ENCODE measurements around the gene PYGO1. TPM values are rescaled to one million over a fixed set of nuclear protein-coding genes. Genes with fewer than 3 reads are reported as not detected.
A peak's percentile ranks its signal among the peaks of the same experiment; 100 is the strongest.

Gene PYGO1
- total and polyA plus RNA-seq, 9 of the 15 experiments (the other 6 are each of a cell fraction or from before 2014, with no cell fraction given): under 0.01 to 0.07 (median 0.02) TPM; not detected in 5

DNA sequence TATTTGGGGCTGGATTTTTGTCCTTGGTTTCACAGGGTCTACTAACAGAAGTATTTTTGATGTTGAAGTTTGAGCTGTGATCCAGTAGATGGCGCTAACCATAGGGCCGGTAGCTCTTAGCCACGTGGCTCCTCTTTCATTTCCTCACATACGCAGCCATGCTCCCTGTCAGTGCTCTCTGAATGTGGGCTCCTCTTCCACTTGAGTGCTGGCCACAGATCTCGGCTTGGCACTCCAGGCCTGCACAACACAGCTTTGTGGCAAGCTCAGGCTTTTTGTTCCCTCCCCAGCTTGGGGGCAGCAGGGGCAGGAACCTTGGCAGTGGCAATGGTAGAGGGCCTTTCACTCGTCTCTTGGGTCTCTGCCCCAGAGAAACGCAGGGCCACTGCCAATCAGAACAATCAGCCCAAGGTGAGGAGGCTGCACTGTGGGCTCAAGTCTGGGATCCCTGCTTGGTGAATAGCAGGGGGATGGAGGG, 61.5 kb downstream of the PYGO1 start (continued):
- TF ChIP-seq ZNF780A (CRISPR knock-in tag; IDR thresholded peaks at IDR 0.05): no peak
- no peak for TF ChIP-seq ZNF165 (CRISPR knock-in tag; IDR thresholded peaks at IDR 0.05; ENCODE audit: borderline replicate concordance)
- no peak for TF ChIP-seq ZNF436 (CRISPR knock-in tag; IDR thresholded peaks at IDR 0.05)
- TF ChIP-seq, protein P1, sequence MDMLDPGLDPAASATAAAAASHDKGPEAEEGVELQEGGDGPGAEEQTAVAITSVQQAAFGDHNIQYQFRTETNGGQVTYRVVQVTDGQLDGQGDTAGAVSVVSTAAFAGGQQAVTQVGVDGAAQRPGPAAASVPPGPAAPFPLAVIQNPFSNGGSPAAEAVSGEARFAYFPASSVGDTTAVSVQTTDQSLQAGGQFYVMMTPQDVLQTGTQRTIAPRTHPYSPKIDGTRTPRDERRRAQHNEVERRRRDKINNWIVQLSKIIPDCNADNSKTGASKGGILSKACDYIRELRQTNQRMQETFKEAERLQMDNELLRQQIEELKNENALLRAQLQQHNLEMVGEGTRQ (CRISPR knock-in tag; IDR thresholded peaks at IDR 0.05): peak; percentile 68
- TF ChIP-seq MEF2D (tag; conservative IDR thresholded peaks at IDR 0.05; ENCODE audit: low read depth): no peak
- TF ChIP-seq, protein P2, sequence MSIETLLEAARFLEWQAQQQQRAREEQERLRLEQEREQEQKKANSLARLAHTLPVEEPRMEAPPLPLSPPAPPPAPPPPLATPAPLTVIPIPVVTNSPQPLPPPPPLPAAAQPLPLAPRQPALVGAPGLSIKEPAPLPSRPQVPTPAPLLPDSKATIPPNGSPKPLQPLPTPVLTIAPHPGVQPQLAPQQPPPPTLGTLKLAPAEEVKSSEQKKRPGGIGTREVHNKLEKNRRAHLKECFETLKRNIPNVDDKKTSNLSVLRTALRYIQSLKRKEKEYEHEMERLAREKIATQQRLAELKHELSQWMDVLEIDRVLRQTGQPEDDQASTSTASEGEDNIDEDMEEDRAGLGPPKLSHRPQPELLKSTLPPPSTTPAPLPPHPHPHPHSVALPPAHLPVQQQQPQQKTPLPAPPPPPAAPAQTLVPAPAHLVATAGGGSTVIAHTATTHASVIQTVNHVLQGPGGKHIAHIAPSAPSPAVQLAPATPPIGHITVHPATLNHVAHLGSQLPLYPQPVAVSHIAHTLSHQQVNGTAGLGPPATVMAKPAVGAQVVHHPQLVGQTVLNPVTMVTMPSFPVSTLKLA (conservative IDR thresholded peaks at IDR 0.05): peak; percentile 65 to 73
- TF ChIP-seq, protein P3, sequence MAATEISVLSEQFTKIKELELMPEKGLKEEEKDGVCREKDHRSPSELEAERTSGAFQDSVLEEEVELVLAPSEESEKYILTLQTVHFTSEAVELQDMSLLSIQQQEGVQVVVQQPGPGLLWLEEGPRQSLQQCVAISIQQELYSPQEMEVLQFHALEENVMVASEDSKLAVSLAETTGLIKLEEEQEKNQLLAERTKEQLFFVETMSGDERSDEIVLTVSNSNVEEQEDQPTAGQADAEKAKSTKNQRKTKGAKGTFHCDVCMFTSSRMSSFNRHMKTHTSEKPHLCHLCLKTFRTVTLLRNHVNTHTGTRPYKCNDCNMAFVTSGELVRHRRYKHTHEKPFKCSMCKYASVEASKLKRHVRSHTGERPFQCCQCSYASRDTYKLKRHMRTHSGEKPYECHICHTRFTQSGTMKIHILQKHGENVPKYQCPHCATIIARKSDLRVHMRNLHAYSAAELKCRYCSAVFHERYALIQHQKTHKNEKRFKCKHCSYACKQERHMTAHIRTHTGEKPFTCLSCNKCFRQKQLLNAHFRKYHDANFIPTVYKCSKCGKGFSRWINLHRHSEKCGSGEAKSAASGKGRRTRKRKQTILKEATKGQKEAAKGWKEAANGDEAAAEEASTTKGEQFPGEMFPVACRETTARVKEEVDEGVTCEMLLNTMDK (IDR thresholded peaks at IDR 0.05; ENCODE audit: borderline replicate concordance, insufficient read depth, low read depth, low read length, poor library complexity, severe bottlenecking): no peak
- TF ChIP-seq, protein P4, sequence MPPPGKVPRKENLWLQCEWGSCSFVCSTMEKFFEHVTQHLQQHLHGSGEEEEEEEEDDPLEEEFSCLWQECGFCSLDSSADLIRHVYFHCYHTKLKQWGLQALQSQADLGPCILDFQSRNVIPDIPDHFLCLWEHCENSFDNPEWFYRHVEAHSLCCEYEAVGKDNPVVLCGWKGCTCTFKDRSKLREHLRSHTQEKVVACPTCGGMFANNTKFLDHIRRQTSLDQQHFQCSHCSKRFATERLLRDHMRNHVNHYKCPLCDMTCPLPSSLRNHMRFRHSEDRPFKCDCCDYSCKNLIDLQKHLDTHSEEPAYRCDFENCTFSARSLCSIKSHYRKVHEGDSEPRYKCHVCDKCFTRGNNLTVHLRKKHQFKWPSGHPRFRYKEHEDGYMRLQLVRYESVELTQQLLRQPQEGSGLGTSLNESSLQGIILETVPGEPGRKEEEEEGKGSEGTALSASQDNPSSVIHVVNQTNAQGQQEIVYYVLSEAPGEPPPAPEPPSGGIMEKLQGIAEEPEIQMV (tag; conservative IDR thresholded peaks at IDR 0.05; ENCODE audit: low read depth): no peak
- TF ChIP-seq ZNF778 (CRISPR knock-in tag; IDR thresholded peaks at IDR 0.05): no peak
- TF ChIP-seq, protein P5, sequence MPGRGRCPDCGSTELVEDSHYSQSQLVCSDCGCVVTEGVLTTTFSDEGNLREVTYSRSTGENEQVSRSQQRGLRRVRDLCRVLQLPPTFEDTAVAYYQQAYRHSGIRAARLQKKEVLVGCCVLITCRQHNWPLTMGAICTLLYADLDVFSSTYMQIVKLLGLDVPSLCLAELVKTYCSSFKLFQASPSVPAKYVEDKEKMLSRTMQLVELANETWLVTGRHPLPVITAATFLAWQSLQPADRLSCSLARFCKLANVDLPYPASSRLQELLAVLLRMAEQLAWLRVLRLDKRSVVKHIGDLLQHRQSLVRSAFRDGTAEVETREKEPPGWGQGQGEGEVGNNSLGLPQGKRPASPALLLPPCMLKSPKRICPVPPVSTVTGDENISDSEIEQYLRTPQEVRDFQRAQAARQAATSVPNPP (IDR thresholded peaks at IDR 0.05; ENCODE audit: borderline replicate concordance, insufficient read depth, insufficient read length): no peak
- TF ChIP-seq, protein P6, sequence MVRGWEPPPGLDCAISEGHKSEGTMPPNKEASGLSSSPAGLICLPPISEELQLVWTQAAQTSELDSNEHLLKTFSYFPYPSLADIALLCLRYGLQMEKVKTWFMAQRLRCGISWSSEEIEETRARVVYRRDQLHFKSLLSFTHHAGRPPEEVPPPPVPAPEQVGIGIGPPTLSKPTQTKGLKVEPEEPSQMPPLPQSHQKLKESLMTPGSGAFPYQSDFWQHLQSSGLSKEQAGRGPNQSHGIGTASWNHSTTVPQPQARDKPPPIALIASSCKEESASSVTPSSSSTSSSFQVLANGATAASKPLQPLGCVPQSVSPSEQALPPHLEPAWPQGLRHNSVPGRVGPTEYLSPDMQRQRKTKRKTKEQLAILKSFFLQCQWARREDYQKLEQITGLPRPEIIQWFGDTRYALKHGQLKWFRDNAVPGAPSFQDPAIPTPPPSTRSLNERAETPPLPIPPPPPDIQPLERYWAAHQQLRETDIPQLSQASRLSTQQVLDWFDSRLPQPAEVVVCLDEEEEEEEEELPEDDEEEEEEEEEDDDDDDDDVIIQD (CRISPR knock-in tag; IDR thresholded peaks at IDR 0.05): no peak
- TF ChIP-seq, protein P7, sequence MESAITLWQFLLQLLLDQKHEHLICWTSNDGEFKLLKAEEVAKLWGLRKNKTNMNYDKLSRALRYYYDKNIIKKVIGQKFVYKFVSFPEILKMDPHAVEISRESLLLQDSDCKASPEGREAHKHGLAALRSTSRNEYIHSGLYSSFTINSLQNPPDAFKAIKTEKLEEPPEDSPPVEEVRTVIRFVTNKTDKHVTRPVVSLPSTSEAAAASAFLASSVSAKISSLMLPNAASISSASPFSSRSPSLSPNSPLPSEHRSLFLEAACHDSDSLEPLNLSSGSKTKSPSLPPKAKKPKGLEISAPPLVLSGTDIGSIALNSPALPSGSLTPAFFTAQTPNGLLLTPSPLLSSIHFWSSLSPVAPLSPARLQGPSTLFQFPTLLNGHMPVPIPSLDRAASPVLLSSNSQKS (CRISPR knock-in tag; IDR thresholded peaks at IDR 0.05): no peak
- no peak for TF ChIP-seq ELF1 (tag; IDR thresholded peaks at IDR 0.05)
- TF ChIP-seq KDM2B (CRISPR knock-in tag; IDR thresholded peaks at IDR 0.05): no peak
- 0 out of 2 replicates have a peak, but pooled peaks have one; percentile 28 for TF ChIP-seq SMC3 (conservative IDR thresholded peaks at IDR 0.05; ENCODE audit: insufficient read depth, low read depth, low read length)
- TF ChIP-seq RFX1 (IDR thresholded peaks at IDR 0.05): no peak
- TF ChIP-seq RAD21 (CRISPR knock-in tag; conservative IDR thresholded peaks at IDR 0.05 in 1 of 2, IDR thresholded peaks at IDR 0.05 in 1 of 2): peak in 1 of 2 experiments; percentile 47; a peak in 2 of 4 replicates
